ENCODE measurements around the gene MBD1.

DNA sequence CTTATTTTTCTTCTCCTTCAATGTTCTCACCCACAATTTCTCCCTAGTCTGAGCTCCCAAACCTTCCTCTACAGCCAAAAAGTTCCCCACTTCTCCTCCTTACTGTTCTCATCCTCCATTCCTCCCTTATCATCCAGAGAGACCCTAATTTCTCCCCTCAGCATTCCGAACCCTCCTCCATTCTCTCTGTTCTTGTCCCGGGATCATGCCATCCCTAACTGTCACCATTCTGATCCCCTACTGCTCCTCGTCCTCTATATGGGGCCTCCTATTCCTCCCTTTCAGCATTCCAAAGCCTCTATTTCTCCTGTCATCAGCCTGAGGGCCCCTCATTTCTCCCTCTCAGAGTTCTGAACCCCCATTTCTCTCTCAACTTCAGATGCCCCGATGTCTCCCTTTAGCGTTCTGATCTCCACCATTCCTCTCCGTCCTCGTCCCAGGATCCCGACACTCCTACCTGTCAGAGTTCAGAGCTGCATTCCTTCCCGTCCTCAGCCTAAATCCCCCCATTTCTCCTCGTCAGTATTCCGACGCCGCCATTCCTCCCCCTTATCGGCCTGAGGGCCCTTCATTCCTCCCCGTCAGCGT lies 522 bp downstream of the MBD1 start:
- TF ChIP-seq TAF1 (conservative IDR thresholded peaks at IDR 0.05) (no peak), RXRA (IDR thresholded peaks at IDR 0.05) (no peak), EGR1 (IDR thresholded peaks at IDR 0.05; ENCODE audit: low read depth in 2 of 2) (no peak), GABPA (IDR thresholded peaks at IDR 0.05 in 1 of 2, conservative IDR thresholded peaks at IDR 0.05 in 1 of 2) (no peak), SP1 (IDR thresholded peaks at IDR 0.05) (no peak), JUND (IDR thresholded peaks at IDR 0.05) (no peak)
- TF ChIP-seq, protein P1, sequence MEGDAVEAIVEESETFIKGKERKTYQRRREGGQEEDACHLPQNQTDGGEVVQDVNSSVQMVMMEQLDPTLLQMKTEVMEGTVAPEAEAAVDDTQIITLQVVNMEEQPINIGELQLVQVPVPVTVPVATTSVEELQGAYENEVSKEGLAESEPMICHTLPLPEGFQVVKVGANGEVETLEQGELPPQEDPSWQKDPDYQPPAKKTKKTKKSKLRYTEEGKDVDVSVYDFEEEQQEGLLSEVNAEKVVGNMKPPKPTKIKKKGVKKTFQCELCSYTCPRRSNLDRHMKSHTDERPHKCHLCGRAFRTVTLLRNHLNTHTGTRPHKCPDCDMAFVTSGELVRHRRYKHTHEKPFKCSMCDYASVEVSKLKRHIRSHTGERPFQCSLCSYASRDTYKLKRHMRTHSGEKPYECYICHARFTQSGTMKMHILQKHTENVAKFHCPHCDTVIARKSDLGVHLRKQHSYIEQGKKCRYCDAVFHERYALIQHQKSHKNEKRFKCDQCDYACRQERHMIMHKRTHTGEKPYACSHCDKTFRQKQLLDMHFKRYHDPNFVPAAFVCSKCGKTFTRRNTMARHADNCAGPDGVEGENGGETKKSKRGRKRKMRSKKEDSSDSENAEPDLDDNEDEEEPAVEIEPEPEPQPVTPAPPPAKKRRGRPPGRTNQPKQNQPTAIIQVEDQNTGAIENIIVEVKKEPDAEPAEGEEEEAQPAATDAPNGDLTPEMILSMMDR (IDR thresholded peaks at IDR 0.05; ENCODE audit: low read depth, low read length, missing input control) = no peak
- TF ChIP-seq, protein P2, sequence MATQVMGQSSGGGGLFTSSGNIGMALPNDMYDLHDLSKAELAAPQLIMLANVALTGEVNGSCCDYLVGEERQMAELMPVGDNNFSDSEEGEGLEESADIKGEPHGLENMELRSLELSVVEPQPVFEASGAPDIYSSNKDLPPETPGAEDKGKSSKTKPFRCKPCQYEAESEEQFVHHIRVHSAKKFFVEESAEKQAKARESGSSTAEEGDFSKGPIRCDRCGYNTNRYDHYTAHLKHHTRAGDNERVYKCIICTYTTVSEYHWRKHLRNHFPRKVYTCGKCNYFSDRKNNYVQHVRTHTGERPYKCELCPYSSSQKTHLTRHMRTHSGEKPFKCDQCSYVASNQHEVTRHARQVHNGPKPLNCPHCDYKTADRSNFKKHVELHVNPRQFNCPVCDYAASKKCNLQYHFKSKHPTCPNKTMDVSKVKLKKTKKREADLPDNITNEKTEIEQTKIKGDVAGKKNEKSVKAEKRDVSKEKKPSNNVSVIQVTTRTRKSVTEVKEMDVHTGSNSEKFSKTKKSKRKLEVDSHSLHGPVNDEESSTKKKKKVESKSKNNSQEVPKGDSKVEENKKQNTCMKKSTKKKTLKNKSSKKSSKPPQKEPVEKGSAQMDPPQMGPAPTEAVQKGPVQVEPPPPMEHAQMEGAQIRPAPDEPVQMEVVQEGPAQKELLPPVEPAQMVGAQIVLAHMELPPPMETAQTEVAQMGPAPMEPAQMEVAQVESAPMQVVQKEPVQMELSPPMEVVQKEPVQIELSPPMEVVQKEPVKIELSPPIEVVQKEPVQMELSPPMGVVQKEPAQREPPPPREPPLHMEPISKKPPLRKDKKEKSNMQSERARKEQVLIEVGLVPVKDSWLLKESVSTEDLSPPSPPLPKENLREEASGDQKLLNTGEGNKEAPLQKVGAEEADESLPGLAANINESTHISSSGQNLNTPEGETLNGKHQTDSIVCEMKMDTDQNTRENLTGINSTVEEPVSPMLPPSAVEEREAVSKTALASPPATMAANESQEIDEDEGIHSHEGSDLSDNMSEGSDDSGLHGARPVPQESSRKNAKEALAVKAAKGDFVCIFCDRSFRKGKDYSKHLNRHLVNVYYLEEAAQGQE (IDR thresholded peaks at IDR 0.05) = no peak
- TF ChIP-seq, protein P3, sequence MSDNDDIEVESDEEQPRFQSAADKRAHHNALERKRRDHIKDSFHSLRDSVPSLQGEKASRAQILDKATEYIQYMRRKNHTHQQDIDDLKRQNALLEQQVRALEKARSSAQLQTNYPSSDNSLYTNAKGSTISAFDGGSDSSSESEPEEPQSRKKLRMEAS (IDR thresholded peaks at IDR 0.05) = no peak
- TF ChIP-seq, protein P4, sequence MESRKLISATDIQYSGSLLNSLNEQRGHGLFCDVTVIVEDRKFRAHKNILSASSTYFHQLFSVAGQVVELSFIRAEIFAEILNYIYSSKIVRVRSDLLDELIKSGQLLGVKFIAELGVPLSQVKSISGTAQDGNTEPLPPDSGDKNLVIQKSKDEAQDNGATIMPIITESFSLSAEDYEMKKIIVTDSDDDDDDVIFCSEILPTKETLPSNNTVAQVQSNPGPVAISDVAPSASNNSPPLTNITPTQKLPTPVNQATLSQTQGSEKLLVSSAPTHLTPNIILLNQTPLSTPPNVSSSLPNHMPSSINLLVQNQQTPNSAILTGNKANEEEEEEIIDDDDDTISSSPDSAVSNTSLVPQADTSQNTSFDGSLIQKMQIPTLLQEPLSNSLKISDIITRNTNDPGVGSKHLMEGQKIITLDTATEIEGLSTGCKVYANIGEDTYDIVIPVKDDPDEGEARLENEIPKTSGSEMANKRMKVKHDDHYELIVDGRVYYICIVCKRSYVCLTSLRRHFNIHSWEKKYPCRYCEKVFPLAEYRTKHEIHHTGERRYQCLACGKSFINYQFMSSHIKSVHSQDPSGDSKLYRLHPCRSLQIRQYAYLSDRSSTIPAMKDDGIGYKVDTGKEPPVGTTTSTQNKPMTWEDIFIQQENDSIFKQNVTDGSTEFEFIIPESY (IDR thresholded peaks at IDR 0.05) = no peak
- TF ChIP-seq, protein P5, sequence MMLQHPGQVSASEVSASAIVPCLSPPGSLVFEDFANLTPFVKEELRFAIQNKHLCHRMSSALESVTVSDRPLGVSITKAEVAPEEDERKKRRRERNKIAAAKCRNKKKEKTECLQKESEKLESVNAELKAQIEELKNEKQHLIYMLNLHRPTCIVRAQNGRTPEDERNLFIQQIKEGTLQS (IDR thresholded peaks at IDR 0.05) = no peak

Data from liver (tissue), 3 donors.